RWPE1 (cell line): ENCODE results near the gene CHRNA1.

Experiments used
- CTCF ChIA-PET: fragments of 350-600 bp; sonication (Branson Sonifier 250); formaldehyde crosslinking; extraction: SDS; loops from one replicate; lab custom pipeline; 2021; lab: Yijun Ruan, JAX
- POLR2A ChIA-PET: fragments of 400-600 bp; formaldehyde crosslinking; extraction: SDS; loops from one replicate; lab custom pipeline; 2020; ENCODE audit warnings: antibody characterized with exemption; ENCODE audit not compliant: low non-redundant PET; lab: Yijun Ruan, JAX
- DNase-seq: peaks from one replicate; pipeline ENCODE4 v3.0.0; 2012; ENCODE audit warnings: low spot score
- H3K27ac ChIP-seq: fragments of 450-650 bp; 2 replicates; pipeline ENCODE4 v1.5.1; 2017
- CTCF ChIP-seq: fragments of 450-650 bp; conservative IDR thresholded peaks from 2 replicates; pipeline ENCODE4 v1.5.1; 2017; ENCODE audit warnings: low read depth, mild to moderate bottlenecking

CHRNA1 gene

GRCh38 chr2:174764280-174765255 is at the start of gene CHRNA1:
TSS of gene CHRNA1 (minus strand) at chr2:174764472. CDS start at chr2:174764394, 78 bp downstream.
- CTCF ChIA-PET: interaction anchor here (0.6 kb wide), 1 partner anchor 11 kb away, joined by 3 read pairs; no protein-coding TSS in a partner anchor
- POLR2A ChIA-PET: interaction anchor here (0.6 kb wide), 1 partner anchor 8 kb away, joined by 3 read pairs; no protein-coding TSS in a partner anchor
- TF ChIP-seq CTCF: no peak
- no peak for DNase-seq
- no peak within 1 kb of the TSS for H3K27ac ChIP-seq

GRCh38 chr2:174812037-174812436 is 47.8 kb upstream of the CHRNA1 start:
- DNase-seq: no peak
- POLR2A ChIA-PET: no interaction called here
- CTCF ChIA-PET: no interaction called here
- H3K27ac ChIP-seq: no peak overlapping the region
- no peak for TF ChIP-seq CTCF

GRCh38 chr2:174807931-174808330 is 43.7 kb upstream of the CHRNA1 start:
- no peak for DNase-seq
- no peak for TF ChIP-seq CTCF
- ChIA-PET CTCF (no interaction called here), POLR2A (no interaction called here)
- no peak overlapping the region for H3K27ac ChIP-seq

- POLR2A ChIA-PET: no interaction called here
These were observed 41.5 kb upstream of the CHRNA1 start for GRCh38 chr2:174805803-174806202.

GRCh38 chr2:174802459-174802858 is 38.2 kb upstream of the CHRNA1 start:
- ChIA-PET POLR2A (no interaction called here), CTCF (interaction anchor here (1.0 kb wide), 1 partner anchor 182 kb away, joined by 3 read pairs; no protein-coding TSS in a partner anchor)

More at GRCh38 chr2:174805803-174806202, 41.5 kb upstream of the CHRNA1 start:
- no peak overlapping the region for H3K27ac ChIP-seq
- CTCF ChIA-PET: no interaction called here
- TF ChIP-seq CTCF: no peak
- no peak for DNase-seq

More at GRCh38 chr2:174802459-174802858, 38.2 kb upstream of the CHRNA1 start:
- DNase-seq: no peak
- no peak for TF ChIP-seq CTCF
- no peak overlapping the region for H3K27ac ChIP-seq
